Natural killer cell (primary cell): ENCODE data around the gene TIGD1. TPM values are rescaled to one million over a fixed set of nuclear protein-coding genes. Genes with fewer than 3 reads are reported as not detected.

ENCODE experiments used
- ATAC-seq, 3 donors: fragments of 150-1000 bp in 2 of 3; fragments of 200-7000 bp in 1 of 3; cut with Tn5 transposase; 1 replicate in 1 of 3; 2 replicates in 2 of 3; pipeline ENCODE4 v1.10.0; 2021; ENCODE audit warnings: mild to moderate bottlenecking in 2 of 3, moderate library complexity in 2 of 3
- DNase-seq, 2 donors: peaks; one replicate each; pipeline versions ENCODE4 v3.0.0 to v3.0.0-alpha.2; 2013 to 2021; ENCODE audit warnings: mixed read lengths in 1 of 2
- H3K27ac ChIP-seq: one replicate; pipeline ENCODE4 v1.5.1; 2013; ENCODE audit warnings: mild to moderate bottlenecking, low read length
- H3K27me3 ChIP-seq: one replicate; pipeline ENCODE4 v1.6.1; 2013; ENCODE audit warnings: low read length; ENCODE audit not compliant: control insufficient read depth, insufficient read depth
- H3K36me3 ChIP-seq: one replicate; pipeline ENCODE4 v1.6.1; 2013; ENCODE audit warnings: low read length; ENCODE audit not compliant: control insufficient read depth, insufficient read depth
- H3K4me1 ChIP-seq: one replicate; pipeline ENCODE4 v1.6.1; 2013; ENCODE audit warnings: low read length; ENCODE audit not compliant: control insufficient read depth, insufficient read depth
- H3K4me3 ChIP-seq: one replicate; pipeline ENCODE4 v1.5.1; 2013; ENCODE audit warnings: low read length
- H3K9me3 ChIP-seq: one replicate; pipeline ENCODE4 v1.6.1; 2013; ENCODE audit warnings: low read length; ENCODE audit not compliant: control insufficient read depth, insufficient read depth
- H3K27ac Mint-ChIP-seq, 2 donors: one replicate each; pipeline ENCODE4 v1.8.0; 2022; ENCODE audit warnings: mild to moderate bottlenecking in 2 of 2, mixed read lengths in 2 of 2, moderate library complexity in 1 of 2
- H3K27me3 Mint-ChIP-seq, 2 donors: one replicate each; pipeline ENCODE4 v1.8.0; 2022; ENCODE audit warnings: low read depth in 2 of 2, mixed read lengths in 2 of 2
- H3K36me3 Mint-ChIP-seq: one replicate; pipeline ENCODE4 v1.8.0; 2022; ENCODE audit warnings: mixed read lengths
- H3K4me1 Mint-ChIP-seq, 2 donors: one replicate each; pipeline ENCODE4 v1.8.0; 2022; ENCODE audit warnings: mixed read lengths in 2 of 2
- H3K4me3 Mint-ChIP-seq: one replicate; pipeline ENCODE4 v1.8.0; 2022; ENCODE audit warnings: mild to moderate bottlenecking, moderate library complexity, mixed read lengths
- H3K9me3 Mint-ChIP-seq, 2 donors: one replicate each; pipeline ENCODE4 v1.8.0; 2022; ENCODE audit warnings: mixed read lengths in 2 of 2
- CTCF ChIP-seq: fragments of 200-600 bp; IDR thresholded peaks from one replicate; pipeline ENCODE4 v1.8.0; 2022; ENCODE audit warnings: antibody characterized with exemption
- WGBS: methylation state at CpG from one replicate; pipeline ENCODE4 v1.1.7; 2013; ENCODE audit warnings: missing lambda C conversion rate; ENCODE audit not compliant: insufficient coverage; 5-methylcytosine and 5-hydroxymethylcytosine counted together
- intact Hi-C: fragments of 100-400 bp; cut with micrococcal nuclease; formaldehyde crosslinking; loops from one replicate; pipeline ENCODE4 v1.14.2; 2022
- total RNA-seq, 4 donors: library from RNA; stranded (reverse); fragments of 120-200 nt in 1 of 4; gene quantifications; one replicate each; pipeline versions ENCODE4 v1.2.3 to v1.2.4, GENCODE V29; 2013 to 2022

The TIGD1 gene
- total RNA-seq, 3 donors from 2014 or later (not counting 1 experiment from before 2014, with no cell fraction given): 10.6 to 13.2 (median 12.4) TPM

DNA sequence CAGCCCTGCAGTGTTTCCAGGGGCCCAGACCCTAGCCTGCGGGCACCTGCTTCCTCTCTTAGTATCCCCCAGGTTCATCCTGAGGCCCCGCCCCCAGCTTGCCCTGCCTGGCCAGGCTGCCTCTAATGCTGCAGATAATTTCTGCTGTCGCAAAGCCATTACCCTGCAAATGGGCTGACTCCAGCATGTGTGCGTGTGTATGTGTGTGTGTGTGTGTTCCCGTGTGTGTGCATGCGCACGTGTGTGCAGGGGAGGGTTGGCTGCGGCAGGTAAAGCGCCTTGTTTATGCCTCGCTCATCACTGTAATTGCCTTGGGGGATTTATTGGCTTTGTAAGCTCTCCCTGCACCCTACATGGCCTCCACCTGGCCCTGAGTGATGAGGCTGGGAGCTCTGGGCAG is 37.8 kb downstream of the TIGD1 start:
- Mint-ChIP-seq H3K27ac (no peak overlapping the region), H3K27me3 (peaks cover 12 to 16% of the 10 kb centered on the region in 2 donors), H3K4me3 (no peak overlapping the region), H3K36me3 (no peaks in the 10 kb centered on the region), H3K9me3 (no peaks in the 10 kb centered on the region), H3K4me1 (no peaks in the 10 kb centered on the region)
- H3K36me3 ChIP-seq: no peaks in the 10 kb centered on the region
- intact Hi-C loops: no loop called here
- no peaks in the 10 kb centered on the region for H3K4me1 ChIP-seq
- TF ChIP-seq CTCF: no peak
- H3K9me3 ChIP-seq: no peaks in the 10 kb centered on the region
- DNase-seq (no peak), ATAC-seq (no peak)
- no peak overlapping the region for H3K27ac ChIP-seq
- H3K27me3 ChIP-seq: no peaks in the 10 kb centered on the region
- WGBS: 95% methylated on average over 10 of the region's 10 CpGs
- no peak overlapping the region for H3K4me3 ChIP-seq

DNA sequence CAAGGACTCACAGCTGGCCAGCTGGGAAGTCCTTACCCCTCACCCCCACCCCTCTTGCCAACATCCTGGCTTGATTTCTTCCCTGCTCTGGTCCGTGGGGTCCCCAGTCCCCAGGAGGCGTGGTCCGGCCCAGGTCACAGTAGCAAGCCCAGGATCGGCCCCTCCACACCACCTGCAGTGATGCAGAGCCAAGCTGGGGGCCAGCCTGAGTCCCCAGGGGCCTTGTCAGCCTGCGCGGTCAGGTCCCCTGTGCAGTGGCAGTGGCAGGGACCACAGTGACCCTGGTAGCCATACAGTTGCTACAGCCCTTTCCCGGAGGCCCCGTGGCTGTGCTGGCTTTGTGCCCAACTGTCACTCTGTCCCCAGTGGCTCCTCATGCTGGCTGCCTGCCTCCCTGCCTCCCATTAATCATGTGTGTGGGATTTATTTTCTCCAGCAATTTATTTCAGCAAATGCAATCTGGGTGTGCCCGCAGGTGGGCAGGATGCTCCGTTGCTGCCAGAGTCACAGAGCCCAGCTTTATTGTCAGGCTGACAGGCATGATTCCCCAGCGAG is 38.9 kb downstream of the TIGD1 start:
- Mint-ChIP-seq H3K36me3 (no peaks in the 10 kb centered on the region), H3K27ac (no peak overlapping the region), H3K4me1 (no peaks in the 10 kb centered on the region), H3K27me3 (peaks cover 12 to 15% of the 10 kb centered on the region in 2 donors), H3K9me3 (no peaks in the 10 kb centered on the region), H3K4me3 (no peak overlapping the region)
- 74% methylated on average over 11 of the region's 11 CpGs for WGBS
- no peak for ATAC-seq
- intact Hi-C loops: no loop called here
- no peak for DNase-seq
- Histone ChIP-seq H3K4me3 (no peak overlapping the region), H3K36me3 (no peaks in the 10 kb centered on the region), H3K9me3 (no peaks in the 10 kb centered on the region), H3K27me3 (no peaks in the 10 kb centered on the region), H3K27ac (no peak overlapping the region), H3K4me1 (no peaks in the 10 kb centered on the region)
- no peak for TF ChIP-seq CTCF

DNA sequence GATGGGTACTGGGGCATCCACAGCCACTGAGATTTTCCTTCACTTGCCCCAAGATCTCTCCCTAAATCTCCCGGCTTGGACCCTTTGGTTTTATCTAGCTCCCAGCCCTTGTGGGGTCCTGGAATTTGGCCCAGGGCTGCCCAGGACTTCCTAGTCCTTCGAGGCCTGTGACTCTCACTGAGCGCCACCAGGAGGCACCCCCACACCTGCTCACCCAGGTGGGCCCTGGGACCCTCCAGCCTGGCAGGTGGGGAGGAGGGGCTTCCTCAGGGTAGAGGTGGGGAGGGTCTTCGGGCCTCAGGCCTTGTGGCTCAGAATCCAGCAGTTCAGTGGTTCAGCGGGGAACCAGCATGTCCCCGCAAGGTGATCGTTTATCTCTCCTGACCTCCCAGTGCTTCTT is 42.1 kb downstream of the TIGD1 start:
- intact Hi-C loops: no loop called here
- peaks cover 0 to 3% of the 10 kb centered on the region in 2 donors for H3K4me1 Mint-ChIP-seq
- peaks cover 12% of the 10 kb centered on the region for H3K27me3 ChIP-seq
- peaks cover under 1% of the 10 kb centered on the region for H3K4me1 ChIP-seq
- 83% methylated on average over 7 of the region's 7 CpGs for WGBS
- no peaks in the 10 kb centered on the region for H3K36me3 ChIP-seq
- DNase-seq (no peak), ATAC-seq (no peak)
- H3K4me3 Mint-ChIP-seq: no peak overlapping the region
- no peaks in the 10 kb centered on the region for H3K36me3 Mint-ChIP-seq
- TF ChIP-seq CTCF: no peak
- peaks cover 15 to 32% of the 10 kb centered on the region in 2 donors for H3K27me3 Mint-ChIP-seq
- no peaks in the 10 kb centered on the region for H3K9me3 ChIP-seq
- H3K9me3 Mint-ChIP-seq: no peaks in the 10 kb centered on the region
- H3K4me3 ChIP-seq: no peak overlapping the region
- H3K27ac ChIP-seq: no peak overlapping the region
- no peak overlapping the region for H3K27ac Mint-ChIP-seq

- no peak for ATAC-seq
Observed at GRCh38 chr2:232506709-232507108, 43.6 kb downstream of the TIGD1 start.

More at GRCh38 chr2:232506709-232507108, 43.6 kb downstream of the TIGD1 start:
- Histone ChIP-seq H3K36me3 (no peaks in the 10 kb centered on the region), H3K4me3 (no peak overlapping the region), H3K4me1 (peaks cover 3% of the 10 kb centered on the region), H3K27me3 (peaks cover 17% of the 10 kb centered on the region), H3K27ac (no peak overlapping the region), H3K9me3 (no peaks in the 10 kb centered on the region)
- Mint-ChIP-seq H3K36me3 (no peaks in the 10 kb centered on the region), H3K4me1 (peaks cover 0 to 8% of the 10 kb centered on the region in 2 donors), H3K27ac (no peak overlapping the region), H3K9me3 (no peaks in the 10 kb centered on the region), H3K4me3 (no peak overlapping the region), H3K27me3 (peaks cover 14 to 39% of the 10 kb centered on the region in 2 donors)
- no peak for TF ChIP-seq CTCF
- intact Hi-C loops: no loop called here
- WGBS: 81% methylated on average over 4 of the region's 4 CpGs
- no peak for DNase-seq
